GM19452 (cell line): Measurements from ENCODE around the gene SPINT1.
"Not testable (repeated sequence)": the region's sequence is repeated elsewhere in the genome, so short reads cannot be mapped to it uniquely, and the experiment has no call there.

Source experiments
- ATAC-seq: cut with Tn5 transposase; IDR thresholded peaks from one replicate; pipeline ENCODE4 v1.9.1; 2021; ENCODE audit not compliant: unreplicated experiment

The SPINT1 gene

DNA sequence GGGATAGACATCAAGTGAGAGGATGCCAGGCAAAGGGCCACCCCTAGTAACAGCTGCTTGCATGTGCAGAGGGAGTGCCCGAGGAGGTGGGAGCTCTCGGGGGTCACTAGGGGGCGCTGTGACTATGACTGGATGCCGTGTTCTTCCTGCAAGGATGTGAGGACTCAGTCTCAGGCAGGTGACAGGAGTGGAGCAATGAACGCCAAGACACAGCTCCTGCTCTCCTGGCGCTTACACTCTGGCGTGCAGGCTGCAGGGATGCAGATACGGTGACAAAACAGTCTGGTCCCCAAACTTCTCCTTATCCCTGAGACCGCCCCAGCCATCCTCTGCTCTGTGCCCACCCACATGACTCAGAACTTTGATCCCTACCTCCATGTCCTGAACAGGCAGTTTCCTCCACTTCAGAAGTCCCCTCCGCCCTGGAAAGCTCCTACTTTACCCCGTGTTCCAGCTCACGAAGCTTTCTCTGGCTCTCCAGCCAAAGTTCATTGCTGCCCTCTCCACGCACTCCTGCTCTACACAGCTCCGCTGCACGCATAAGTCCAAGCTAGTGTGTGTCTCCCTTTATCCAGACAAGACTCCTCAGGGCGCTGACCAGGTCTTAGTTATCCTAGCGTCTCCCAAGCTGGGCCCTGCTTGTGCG, 15.5 kb downstream of the SPINT1 start:
- ATAC-seq: no peak

DNA sequence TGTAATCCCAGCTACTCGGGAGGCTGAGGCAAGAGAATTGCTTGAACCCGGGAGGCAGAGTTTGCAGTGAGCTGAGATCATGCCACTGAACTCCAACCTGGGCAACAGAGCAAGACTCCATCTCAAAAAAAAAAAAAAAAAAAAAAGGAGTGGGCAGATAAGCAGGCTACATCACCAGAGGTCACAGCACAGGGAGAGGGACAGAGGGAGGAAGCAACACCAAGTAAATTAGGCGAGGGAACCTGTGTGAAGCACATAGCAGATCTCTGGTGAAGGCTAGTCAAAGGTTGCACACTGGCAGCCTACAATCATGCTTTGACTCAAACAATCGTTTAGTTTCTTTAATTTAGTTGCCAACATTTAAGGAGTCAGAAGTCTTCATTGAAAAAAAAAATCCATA, 17.3 kb downstream of the SPINT1 start:
- not testable (repeated sequence) for ATAC-seq

DNA sequence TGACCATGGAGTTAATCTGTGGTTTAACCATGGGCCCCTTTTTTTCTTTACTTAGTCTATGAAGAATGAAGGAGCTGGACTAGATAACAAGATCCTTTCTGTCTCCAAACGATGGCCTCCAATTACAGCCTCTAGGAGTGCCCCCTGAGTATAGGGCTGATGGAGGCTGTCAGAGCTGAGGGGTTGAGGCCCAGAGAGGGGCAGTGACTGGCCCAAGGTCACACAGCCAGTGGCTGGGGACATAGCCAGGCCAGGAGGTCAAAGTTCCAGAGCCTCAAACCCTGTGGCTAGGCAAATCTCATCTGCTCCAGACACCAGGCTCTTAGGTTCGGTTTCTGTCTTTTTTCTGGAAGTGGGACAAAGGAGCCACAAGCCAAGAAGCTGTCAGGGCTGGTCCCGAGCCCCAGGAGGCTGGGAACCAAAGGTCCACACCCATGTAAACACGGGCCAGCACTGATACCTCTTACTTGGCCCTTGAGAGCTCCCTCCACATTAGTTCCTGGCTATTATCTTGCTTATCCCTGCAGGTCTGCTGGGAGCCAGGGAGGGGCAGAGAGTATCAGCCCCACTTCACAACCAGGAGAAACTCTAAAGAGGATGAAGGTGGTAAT, 19.9 kb downstream of the SPINT1 start:
- no peak for ATAC-seq

DNA sequence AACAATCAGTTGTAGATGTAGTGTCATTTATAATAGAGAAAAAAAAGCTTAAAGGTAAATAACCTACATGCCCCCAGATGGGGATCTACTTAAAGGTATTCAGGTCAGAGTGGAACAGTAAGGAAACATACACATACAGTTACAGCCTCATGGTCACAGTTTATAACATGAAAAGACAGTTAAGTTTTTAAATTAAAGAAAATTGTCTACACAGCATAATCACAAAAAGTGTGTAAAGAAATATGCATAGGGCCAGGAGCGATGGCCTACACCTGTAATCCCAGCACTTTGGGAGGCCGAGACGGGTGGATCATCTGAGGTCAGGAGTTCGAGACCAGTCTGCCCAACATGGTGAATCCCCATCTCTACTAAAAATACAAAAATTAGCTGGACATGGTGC, 23.4 kb downstream of the SPINT1 start:
- ATAC-seq: no peak

DNA sequence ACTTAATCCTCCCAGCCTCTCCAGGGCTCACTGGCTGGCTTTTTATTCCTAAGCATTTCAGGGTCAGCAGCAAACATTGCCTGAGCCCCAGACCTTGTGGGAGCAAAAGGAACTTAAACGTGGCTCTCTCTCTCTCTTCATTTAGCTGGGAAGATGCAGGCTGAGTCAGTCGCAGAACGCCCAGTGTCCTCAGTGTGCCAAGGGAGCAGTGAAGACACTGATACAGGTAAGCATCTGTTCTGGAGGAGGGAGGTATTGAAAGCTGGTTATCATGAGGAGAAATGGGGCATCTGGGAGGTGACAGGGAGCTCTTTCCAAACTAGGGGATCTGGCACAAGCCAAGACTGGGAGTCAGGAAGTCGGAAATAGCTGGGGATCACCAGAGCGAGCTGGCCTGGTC, 25.8 kb downstream of the SPINT1 start:
- ATAC-seq: no peak

DNA sequence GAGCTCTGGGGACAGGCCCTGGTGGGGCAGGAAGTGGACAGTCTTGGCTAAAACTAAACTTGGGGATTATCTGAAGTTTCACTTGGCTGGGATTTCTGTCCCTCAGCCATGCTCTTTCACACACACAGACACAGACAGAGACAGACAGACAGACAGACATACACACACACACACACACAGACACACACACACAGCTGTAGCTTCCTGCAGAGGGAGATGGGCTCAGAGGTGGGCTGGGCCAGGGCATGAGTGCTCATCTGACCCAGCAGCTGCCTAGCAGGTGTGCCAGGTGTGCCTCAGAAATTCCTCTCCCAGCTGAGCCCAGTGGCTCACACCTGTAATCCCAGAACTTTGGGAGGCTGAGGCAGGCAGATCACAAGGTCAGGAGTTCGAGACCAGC, 26.9 kb downstream of the SPINT1 start:
- no peak for ATAC-seq

DNA sequence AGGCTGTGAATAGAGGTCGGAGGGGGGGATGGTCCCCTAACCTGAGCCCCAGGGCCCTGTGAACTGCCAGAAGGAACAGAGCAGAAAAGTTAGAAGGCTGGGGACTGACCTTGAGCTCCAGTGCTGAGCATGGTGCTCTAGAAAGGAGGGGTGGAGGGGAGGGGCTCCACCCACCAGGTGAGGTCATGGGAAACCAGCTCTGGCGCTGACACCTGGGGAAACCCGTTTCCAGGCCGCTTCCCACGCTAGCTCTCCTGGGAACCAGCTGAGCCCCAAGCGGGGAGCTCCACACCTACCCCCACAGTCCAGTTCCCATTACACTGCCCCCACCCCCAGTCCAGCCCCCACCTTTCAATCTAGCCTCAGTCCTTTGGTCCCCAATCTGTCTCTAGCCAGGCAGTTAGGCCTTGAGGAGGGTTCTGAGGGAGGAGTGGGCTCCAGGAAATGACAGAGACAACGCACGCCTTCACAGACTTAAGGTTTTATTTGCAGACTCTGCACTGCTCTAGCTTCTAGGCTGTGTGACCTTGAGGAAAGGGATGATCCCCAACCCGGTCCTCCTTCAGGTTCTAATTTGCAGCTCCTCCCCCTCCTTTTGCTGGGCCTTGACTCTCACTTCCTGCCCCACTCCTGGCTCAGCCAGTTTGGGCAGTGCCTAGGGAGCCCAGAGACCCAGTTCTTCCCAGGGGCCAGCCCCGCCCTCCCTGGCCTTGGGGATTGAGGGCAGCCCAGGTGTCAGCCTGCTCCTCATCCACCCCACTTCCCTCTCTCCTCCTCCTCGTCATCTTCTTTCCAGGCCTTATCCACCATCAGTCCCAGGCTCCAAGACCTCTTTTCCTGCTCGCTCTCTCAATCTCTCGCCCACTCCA, 28.1 kb downstream of the SPINT1 start:
- no peak for ATAC-seq

DNA sequence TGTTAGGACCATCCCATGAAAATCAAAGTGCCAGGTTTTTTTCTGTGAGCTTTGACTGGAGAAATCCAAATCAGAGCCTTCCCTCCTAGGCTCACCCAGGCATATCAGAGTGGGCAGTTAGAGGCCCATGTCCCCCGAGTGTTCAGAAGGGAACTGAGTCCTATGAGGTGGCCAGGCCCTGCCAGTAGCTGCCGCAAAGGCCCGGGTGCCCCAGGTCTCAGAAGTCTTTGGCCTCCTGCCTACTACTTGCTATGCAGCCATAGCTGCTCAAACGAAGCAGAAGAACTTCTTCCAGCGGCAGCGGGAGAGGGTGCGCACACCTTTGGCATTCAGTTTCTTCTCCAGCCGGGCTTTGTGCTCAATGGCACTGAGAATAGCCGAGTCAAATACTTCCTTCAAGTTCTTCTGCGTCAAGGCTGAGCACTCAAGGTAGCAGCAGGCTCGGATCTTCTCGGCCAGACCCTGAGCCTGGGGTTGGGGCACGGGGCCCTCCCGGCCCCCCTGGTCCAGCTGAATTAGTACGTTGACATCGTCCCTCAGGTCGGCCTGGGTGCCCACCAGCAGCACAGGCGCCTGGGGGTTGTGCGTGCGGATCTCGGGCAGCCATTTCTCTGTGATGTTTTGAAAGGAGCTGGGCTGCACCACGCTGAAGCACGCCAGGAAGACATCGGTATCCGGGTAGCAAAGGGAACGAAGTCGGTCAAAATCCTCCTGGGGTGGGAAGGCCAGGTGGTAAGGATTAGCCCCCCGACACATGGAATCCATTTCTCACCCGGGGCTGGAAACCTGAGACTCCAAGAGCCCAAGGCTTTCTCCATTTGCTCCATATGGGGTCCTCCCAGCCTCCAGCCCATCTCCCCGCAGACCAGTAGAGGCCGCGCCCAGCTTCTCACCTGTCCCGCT, 29.2 kb downstream of the SPINT1 start:
- no peak for ATAC-seq

DNA sequence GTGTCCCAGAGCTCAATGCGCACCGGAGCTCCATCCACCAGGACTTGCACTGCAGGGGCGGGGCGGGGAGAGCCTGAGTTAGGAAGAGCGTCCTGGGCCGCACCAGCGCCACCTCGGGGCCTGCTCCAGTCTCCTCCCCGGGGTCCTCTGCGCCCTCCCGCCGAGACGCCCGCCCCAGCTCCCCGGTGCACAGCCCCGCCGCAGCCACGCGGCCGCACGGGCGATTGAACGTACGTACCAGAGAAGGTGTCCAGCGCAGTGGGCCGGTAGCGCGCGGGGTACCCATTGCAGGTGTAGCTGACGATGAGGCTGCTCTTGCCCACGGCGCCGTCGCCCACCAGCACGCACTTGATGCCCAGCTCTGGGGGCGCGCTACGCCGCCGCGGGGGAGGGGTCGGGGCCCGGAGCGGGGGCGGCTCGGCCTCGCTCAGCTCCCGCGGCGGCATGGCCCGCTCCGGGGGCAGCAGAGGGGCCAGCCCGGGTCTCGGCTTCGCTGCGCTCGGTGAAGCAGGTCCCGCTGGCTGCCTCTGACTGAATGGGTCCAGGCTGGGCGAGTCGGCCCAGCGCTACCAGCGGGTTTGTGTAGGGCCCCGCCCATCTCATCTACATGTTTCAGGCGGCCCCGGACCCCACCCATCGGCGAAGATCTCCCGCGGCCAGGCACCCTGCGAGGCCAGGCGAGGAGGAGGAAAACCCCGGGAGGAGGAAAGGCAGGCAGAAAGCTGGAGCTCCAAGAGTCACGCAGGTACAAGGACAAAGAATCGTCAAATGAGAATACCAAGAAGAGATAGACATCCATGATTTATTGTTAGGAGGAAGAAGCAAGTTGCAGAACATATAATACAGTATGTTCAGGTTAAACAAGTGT, 30.1 kb downstream of the SPINT1 start, which contains the start of gene RHOV:
Gene RHOV (minus strand): TSS at position 541 of the 868 bp plus-strand sequence. CDS start 95 bp downstream, at position 446.
- peak; percentile 56 for ATAC-seq

DNA sequence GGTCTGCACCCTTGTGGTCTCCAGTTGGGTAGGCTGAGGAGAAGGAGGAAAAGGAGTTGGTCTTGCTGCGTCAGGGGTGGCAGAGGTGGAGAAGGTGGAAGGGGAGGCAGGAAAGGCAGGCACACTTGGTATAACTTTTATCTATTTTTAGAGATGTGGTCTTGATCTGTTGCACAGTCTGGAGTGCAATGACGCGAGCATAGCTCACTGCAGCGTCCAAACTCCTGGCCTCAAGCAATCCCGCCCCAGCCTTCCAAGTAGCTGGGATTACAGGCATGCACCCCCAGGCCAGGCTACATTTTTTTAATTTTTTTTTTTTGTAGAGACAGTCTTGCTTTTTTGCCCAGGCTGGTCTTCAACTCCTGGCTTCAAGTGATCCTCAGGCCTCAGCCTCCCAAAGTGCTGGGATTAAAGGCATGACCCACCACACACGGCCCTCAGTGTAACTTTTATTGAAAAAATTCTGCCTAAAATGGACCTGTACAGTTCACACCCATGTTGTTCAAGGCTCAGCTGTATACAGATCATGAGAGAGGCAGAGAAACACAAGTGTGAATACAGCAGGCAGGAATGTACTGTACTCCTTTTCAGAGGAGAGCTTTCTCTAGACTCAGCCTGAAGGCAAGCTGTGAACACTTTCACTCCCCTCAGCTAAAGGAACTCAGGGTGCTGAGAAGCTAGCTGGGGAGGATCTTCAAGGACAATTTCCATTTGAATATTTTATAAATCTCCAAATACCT, 32.3 kb downstream of the SPINT1 start:
- no peak for ATAC-seq

DNA sequence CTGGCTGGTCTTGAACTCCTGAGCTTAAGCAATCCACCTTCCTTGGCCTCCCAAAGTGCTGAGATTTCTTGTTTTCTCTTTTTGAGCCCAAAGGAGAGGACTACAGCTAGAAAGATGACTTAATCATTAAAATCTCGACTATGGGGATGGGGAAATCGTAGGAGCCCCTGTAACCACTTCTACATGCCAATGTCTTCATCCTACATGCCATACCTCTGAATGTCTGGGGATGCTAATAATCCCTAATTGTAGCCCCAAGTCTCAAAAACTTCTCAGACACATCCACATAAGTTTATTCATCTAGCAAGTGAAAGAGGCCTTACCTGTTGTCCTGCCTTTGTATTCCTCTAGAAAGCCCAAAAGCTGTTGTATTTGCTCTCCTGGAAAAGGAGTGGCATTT, 33.8 kb downstream of the SPINT1 start:
- no peak for ATAC-seq

DNA sequence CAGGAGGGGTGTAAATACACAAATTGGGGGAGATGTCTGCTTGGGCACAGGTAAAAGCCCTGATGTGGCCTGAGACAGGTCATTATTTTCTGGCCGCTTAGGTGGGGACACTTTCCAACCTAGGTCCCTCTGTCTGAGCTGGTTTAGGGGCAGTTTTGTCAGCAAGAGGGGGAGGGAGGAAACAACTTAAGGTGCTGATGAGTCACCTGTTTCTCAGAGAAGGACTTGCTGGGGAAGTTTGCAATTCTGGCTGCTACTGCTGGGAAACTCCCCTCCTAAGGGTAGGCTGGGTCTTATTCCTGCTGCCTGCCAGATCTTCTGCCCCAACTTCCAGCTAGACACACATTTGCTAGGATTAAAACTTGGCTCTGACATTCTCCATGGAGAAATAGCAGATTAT, 34.9 kb downstream of the SPINT1 start:
- no peak for ATAC-seq

DNA sequence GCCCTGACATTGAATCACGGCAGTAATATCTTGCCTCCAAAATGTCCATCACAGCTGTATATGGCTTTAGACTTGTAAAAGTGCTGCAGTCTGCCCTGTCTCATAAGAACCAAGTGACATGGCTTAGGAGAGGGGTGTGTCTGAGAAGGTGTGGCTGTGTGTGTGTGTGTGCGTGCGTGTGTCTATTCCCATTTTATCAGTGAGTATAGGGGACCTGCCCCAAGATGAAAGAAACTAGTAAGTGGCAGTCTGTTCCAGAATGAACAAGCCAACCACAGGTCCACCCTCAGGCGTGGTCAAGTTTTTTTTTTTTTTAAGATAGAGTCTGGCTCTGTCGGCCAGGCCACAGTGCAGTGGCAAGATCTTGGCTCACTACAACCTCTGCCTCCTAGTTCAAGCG, 35.8 kb downstream of the SPINT1 start:
- no peak for ATAC-seq

DNA sequence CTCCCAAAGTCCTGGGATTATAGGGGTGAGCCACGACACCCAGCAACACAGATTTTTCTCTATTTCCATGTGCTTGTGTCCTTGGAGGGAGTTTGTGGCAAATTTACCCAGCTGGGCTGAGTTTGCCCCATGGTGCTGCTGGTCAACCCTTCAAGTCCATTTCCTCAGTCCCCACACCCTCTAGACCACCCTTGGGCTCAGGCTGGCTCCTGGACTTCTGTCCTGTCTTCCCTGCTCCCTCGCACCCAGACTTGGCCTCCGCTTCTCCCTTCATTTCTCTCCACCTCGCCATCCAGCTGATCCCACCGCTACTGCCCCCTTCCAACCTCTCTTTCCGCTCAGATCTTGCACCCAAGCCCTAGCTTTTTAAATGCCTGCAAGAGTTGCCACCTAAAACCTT, 37.5 kb downstream of the SPINT1 start:
- no peak for ATAC-seq

DNA sequence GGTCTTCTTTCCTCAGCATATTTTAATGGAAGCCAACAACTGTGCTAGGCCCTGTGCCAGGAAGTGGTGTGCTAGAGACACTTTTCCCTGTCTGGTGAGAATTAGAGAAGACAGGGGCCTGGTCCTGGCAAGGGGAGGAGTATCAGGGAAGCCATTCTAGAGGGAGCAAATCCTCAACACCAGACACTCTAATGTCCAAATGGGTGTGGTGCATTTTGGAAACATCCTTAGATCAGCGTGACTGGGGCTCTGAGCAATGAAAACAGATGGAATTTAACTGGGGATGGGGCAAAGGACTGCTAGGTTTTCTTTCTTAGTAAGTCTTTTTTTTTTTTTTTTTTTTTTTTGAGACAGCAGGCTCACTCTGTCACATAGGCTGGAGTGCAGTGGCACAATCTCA, 42.7 kb downstream of the SPINT1 start:
- no peak for ATAC-seq

DNA sequence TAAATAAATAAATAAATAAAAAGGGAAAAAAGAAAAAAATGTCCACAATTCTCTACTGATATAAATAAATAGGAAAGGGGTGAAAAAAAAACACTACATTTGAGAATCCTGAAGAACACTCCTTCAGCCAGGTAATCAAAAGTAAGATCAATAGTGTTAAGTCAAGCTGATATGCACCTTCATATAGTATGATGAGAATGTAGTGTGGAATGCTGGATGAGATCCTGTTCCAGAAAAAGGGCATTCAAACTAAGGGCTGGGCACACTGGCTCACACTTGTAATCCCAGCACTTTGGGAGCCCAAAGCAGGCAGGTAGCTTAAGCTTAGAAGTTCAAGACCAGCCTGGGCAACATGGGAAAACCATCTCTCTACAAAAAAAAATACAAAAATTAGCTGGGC, 45.3 kb downstream of the SPINT1 start:
- ATAC-seq: no peak

DNA sequence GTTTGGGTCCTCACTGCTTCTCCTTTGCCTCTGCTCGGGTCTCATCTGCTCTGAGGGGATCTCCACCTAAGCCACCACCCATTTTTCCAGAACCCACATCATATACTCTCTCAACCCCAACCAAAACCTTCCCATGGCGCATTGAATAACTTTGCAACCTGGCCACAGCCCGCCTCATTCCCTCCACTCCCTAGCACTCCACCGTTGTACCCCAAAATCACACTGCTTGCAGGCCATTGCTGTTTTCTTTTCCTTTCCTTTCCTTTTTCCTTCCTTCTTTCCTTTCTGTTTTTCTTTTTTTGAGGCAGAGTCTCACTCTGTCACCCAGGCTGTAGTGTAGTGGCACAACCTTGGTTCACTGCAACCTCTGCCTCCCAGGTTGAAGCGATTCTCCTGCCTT, 47.3 kb downstream of the SPINT1 start:
- no peak for ATAC-seq

DNA sequence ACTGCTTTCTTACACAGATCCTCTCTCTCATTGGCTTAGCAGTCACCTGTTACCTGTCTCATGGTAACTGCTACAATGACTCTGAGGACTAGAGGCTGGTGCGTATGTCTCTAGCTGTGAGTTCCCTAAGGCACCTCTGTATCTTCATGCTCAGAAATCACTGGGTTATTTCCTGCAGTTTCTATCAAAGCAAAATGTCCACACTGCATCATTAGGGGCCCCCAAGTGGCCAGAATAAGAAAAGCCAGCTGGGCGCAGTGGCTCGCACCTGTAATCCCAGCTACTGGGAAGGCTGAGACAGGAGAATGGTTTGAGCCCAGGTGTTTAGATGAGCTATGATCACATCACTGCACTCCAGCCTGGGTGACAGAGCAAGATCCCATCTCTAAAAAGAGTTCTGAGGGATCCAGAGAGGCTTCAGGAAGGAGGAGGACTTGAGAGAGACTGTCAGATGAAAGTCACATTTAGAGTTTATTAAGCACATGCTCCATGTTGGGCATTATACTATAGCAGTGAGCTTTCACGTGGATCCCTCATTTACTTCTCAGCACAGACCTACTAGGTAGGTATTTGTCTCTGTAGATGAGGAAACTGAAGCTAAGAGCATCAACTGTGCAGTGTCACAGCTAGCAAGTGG, 48.1 kb downstream of the SPINT1 start:
- no peak for ATAC-seq

DNA sequence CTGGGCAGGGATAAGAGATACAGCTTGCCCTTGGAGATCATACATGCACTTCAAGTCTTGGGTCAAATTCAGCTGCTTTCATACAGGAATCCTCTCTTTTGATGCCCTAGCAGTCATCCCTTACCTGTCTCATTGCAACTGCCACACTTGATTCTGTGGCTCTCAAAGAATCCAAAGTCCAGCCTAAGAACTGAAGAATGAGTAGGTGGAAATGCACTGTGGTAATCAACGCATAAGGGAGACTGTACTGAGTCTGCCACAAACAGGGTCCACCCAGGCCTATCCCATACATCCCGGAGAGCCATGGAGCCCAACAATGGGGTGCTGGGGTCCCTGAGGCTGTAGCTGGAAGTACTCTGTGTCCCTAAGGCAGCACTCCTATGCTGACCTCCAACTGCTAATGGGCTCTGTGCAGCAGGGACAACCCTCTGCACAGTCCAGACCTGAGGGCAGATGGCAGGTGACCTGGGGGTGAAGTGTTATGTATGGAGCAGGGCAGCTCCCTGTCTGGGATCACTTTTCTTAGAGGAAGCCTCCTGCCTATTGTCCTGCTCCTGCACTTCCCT, 48.7 kb downstream of the SPINT1 start:
- no peak for ATAC-seq
